NCI-H524 (cell line): ENCODE results near the gene GNMT.

ENCODE experiments used
- DNase-seq, 2 experiments: peaks; one replicate each; lab custom pipeline; 2025; lab: John Stamatoyannopoulos, UW

Gene GNMT

GRCh38 chr6:43013097-43013842, 52.7 kb downstream of the GNMT start:
- DNase-seq = no peak
